Measurements from ENCODE around the gene TSPAN4. TPM values are rescaled to one million over a fixed set of nuclear protein-coding genes. Genes with fewer than 3 reads are reported as not detected.

The TSPAN4 gene
- total RNA-seq, 4 donors from 2014 or later, result 139 to 256 (median 221) TPM

DNA sequence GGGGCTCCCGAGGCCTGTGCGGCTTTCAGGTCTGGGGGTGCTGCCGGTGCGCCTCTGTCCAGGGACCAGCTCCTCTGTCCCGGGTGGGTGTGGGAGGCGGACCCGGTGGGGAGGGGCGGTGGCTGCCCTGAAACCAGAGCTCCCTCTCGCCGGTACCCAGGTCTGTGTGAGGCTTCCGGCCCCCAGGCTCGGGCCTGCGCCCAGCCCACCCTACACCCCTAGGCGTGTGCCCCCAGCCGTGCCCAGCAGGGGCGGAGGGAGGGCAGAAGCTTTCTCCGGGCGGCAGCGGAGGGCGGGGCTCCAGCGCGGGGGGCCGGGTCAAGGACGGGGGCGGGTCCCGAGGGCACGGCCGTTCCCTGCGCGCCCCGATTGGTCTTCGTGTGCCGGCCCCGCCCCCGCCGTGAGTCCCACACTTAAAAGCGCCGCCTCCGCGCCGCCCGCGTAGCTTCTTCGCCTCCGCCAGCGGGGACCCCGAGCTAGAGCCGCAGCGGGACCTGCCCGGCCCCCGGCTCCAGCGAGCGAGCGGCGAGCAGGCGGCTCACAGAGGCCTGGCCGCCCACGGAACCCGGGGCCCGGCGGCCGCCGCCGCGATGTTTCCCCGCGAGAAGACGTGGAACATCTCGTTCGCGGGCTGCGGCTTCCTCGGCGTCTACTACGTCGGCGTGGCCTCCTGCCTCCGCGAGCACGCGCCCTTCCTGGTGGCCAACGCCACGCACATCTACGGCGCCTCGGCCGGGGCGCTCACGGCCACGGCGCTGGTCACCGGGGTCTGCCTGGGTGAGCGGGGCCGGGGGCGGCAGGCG lies 23.3 kb upstream of the TSPAN4 start:
- Histone ChIP-seq H3K27ac (peak overlapping the region; percentile 88 to 95 (median 91)), H3K9me3 (no peaks in the 10 kb centered on the region), H3K4me1 (peaks cover 0 to 34% (median 27%) of the 10 kb centered on the region in 4 donors), H3K4me3 (peak overlapping the region; percentile 65 to 81 (median 71)), H3K27me3 (no peaks in the 10 kb centered on the region), H3K36me3 (peaks cover 0 to 44% (median 14%) of the 10 kb centered on the region in 3 donors)
- 1% methylated on average over 28 to 36 of the region's 96 CpGs for WGBS, 2 donors
- TF ChIP-seq, protein P1, sequence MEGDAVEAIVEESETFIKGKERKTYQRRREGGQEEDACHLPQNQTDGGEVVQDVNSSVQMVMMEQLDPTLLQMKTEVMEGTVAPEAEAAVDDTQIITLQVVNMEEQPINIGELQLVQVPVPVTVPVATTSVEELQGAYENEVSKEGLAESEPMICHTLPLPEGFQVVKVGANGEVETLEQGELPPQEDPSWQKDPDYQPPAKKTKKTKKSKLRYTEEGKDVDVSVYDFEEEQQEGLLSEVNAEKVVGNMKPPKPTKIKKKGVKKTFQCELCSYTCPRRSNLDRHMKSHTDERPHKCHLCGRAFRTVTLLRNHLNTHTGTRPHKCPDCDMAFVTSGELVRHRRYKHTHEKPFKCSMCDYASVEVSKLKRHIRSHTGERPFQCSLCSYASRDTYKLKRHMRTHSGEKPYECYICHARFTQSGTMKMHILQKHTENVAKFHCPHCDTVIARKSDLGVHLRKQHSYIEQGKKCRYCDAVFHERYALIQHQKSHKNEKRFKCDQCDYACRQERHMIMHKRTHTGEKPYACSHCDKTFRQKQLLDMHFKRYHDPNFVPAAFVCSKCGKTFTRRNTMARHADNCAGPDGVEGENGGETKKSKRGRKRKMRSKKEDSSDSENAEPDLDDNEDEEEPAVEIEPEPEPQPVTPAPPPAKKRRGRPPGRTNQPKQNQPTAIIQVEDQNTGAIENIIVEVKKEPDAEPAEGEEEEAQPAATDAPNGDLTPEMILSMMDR (IDR thresholded peaks at IDR 0.05), result peak in 4 of 5 experiments; percentile 15 to 76 (median 49)
- peak in 1 of 2 donors; percentile 77 for TF ChIP-seq EP300 (IDR thresholded peaks at IDR 0.05)
- TF ChIP-seq POLR2A (IDR thresholded peaks at IDR 0.05), result peak; percentile 53 to 86
- DNase-seq (ENCODE audit: low spot score in 2 of 2), result peak; percentile 87 to 92

DNA sequence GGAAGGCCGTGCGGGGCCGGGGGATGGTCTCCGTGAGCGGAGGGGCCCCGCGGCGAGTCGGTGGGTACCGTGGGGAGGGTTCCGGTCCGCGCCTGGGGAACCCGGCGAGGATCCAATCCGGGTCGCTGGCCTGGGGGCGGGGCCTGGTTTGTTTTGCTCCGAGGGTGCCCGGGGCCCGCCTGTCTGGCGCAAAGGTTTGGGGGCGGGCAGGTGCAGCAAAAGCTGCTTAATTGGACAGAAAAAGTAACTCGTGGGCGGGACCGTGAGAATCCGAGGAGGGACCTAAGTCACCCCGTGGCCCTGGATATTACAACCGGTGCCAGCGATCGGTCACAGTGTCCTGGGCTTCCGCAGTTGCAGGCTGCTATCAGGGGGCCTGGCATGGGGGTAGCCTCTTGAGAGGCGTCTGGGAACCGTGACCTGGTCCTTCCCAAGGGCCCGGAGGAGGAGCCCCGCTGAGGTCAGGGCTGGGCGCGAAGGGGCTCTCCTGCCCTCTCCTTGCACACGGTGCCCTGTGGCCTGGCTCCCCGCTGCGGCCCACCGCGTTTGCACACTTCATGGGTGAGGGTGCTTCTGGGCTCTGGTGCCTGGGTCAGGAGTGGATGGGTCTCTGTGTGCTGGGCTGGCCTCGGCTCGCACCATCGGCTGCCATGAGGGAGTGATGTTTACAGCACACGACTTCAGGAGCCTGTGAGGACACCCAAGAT lies 22.6 kb upstream of the TSPAN4 start:
- no peaks in the 10 kb centered on the region for H3K9me3 ChIP-seq
- H3K27ac ChIP-seq, result peak overlapping the region; percentile 88 to 95 (median 91)
- peaks cover 0 to 45% (median 22%) of the 10 kb centered on the region in 3 donors for H3K36me3 ChIP-seq

DNA sequence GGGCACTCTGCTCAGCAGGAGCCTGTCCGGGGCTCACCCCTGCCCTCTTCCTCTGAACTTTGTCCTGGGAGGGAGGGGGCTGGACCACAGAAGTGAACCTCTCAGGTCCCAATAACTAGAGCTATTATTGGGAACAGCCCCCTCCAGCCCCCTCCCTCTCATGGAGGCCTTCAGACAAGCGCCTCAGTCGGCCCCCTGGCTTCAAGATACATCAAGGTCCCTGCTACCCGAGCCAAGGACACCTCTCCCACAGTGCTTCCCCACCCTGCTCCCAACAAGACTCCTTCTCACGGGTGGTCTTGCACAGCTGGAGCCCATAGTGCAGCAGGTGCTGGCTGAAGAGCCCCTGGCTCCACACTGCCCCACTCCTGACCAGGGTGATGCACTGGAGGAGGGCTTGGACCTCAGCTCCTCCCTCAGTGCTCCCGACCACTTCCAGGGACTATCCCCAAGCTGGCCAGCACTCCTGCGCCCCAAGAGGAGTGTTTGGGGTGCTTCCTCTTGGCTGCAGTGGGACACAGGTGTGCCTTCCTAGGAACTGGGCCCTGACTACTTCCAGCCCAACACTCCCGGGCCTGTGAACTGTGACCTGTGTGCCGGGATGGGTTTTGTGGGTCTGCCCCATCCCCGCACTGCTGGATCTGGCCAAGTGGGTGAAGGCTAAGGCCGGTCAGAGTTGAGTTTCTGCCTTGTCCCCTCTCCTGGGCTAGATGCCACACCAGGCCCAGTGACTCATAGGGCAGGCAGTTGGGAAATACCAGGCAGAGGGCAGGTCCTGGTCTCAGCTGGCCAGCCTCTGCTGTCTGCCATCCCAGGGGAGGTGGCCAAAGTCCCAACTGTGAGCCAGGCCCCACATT lies 21.8 kb upstream of the TSPAN4 start:
- H3K36me3 ChIP-seq, result peaks cover 0 to 45% (median 26%) of the 10 kb centered on the region in 3 donors
- H3K4me1 ChIP-seq, result peaks cover 0 to 34% (median 27%) of the 10 kb centered on the region in 4 donors
- peak overlapping the region; percentile 88 to 95 (median 91) for H3K27ac ChIP-seq
- H3K4me3 ChIP-seq, result peak overlapping the region; percentile 65 to 81 (median 71)
- H3K27me3 ChIP-seq, result peaks cover 0 to 6% of the 10 kb centered on the region in 2 donors
- DNase-seq (ENCODE audit: low spot score in 2 of 2), result peak in 1 of 2 donors; percentile 67
- 37 to 48% methylated on average over 7 to 9 of the region's 11 CpGs for WGBS, 2 donors
- peak in 1 of 2 donors; percentile 86 for TF ChIP-seq EP300 (IDR thresholded peaks at IDR 0.05)
- TF ChIP-seq, protein P1 (IDR thresholded peaks at IDR 0.05), result no peak
- no peaks in the 10 kb centered on the region for H3K9me3 ChIP-seq

More for the DNA sequence above, 22.6 kb upstream of the TSPAN4 start:
- DNase-seq (ENCODE audit: low spot score in 2 of 2), result peak; percentile 73 to 77
- no peak for TF ChIP-seq EP300 (IDR thresholded peaks at IDR 0.05)
- TF ChIP-seq POLR2A (IDR thresholded peaks at IDR 0.05), result no peak
- TF ChIP-seq, protein P1 (IDR thresholded peaks at IDR 0.05), result no peak
- Histone ChIP-seq H3K4me1 (peaks cover 0 to 34% (median 27%) of the 10 kb centered on the region in 4 donors), H3K27me3 (no peaks in the 10 kb centered on the region), H3K4me3 (peak overlapping the region; percentile 65 to 81 (median 71))
- 2% methylated on average over 15 to 31 of the region's 47 CpGs for WGBS, 2 donors

DNA sequence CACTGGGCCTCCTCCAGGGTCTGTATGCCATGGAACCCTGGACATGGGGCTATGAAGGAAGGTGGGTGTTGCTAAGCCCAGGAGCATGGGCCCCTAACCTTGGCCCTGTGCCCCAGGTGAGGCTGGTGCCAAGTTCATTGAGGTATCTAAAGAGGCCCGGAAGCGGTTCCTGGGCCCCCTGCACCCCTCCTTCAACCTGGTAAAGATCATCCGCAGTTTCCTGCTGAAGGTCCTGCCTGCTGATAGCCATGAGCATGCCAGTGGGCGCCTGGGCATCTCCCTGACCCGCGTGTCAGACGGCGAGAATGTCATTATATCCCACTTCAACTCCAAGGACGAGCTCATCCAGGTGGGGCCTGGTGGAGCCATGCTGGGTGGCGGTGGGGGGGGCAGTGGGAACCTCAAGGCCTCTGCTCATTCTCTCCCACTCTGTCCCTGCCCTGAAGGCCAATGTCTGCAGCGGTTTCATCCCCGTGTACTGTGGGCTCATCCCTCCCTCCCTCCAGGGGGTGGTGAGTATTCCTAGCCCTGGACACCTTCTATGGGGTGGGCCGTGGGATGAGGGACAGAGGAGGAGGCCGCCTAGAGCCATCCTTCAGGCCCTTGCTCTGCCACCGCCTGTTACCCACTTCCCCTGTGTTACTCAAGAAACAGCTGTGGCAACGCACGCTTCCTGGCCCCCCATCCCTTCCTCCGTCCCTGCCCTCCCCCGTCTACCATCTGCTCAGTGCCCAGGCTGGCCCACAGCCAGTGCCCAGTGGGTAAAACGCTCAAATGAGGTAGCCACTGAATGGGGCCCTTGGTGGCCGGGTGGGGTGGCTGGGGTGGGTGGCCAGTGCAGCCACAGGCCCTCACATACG lies 20.9 kb upstream of the TSPAN4 start:
- peaks cover 0 to 39% (median 29%) of the 10 kb centered on the region in 4 donors for H3K4me1 ChIP-seq
- H3K27ac ChIP-seq, result peak overlapping the region in 3 of 4 donors; percentile 91 to 95 (median 91)
- TF ChIP-seq POLR2A (IDR thresholded peaks at IDR 0.05) (no peak), EP300 (IDR thresholded peaks at IDR 0.05) (no peak)
- TF ChIP-seq, protein P1 (IDR thresholded peaks at IDR 0.05), result no peak
- no peak for DNase-seq (ENCODE audit: low spot score in 2 of 2)
- 71 to 74% methylated on average over 20 to 21 of the region's 22 CpGs for WGBS, 2 donors
- peaks cover 0 to 46% (median 26%) of the 10 kb centered on the region in 3 donors for H3K36me3 ChIP-seq
- no peaks in the 10 kb centered on the region for H3K9me3 ChIP-seq
- peaks cover 0 to 13% of the 10 kb centered on the region in 2 donors for H3K27me3 ChIP-seq
- H3K4me3 ChIP-seq, result peak overlapping the region in 3 of 4 donors; percentile 71 to 81 (median 71)

All from tibial nerve (tissue), 4 donors.